Measurements from ENCODE around the gene FRMD6.
"Not testable (repeated sequence)": the region's sequence is repeated elsewhere in the genome, so short reads cannot be mapped to it uniquely, and the experiment has no call there.

Gene FRMD6

GRCh38 chr14:51633298-51633697 is 18.4 kb upstream of the FRMD6 start:
- not testable (repeated sequence) for DNase-seq

GRCh38 chr14:51636109-51636508 is 15.6 kb upstream of the FRMD6 start:
- no peak for DNase-seq

- no peak for DNase-seq
Observed at GRCh38 chr14:51638071-51638944, 13.4 kb upstream of the FRMD6 start.

- DNase-seq, result no peak
Observed at GRCh38 chr14:51639668-51640316, 11.9 kb upstream of the FRMD6 start.

GRCh38 chr14:51643140-51643539 is 8.6 kb upstream of the FRMD6 start:
- DNase-seq, result no peak

GRCh38 chr14:51644217-51644933 is 7.3 kb upstream of the FRMD6 start:
- no peak for DNase-seq

GRCh38 chr14:51648296-51648695 is 3.4 kb upstream of the FRMD6 start:
- DNase-seq, result no peak

- DNase-seq, result no peak
Observed at GRCh38 chr14:51650716-51651387, 858 bp upstream of the FRMD6 start.

- no peak for DNase-seq
Observed at GRCh38 chr14:51652168-51653078, 713 bp downstream of the FRMD6 start.

GRCh38 chr14:51653079-51653774 is 1.5 kb downstream of the FRMD6 start:
- no peak for DNase-seq

- no peak for DNase-seq
Observed at GRCh38 chr14:51653775-51654532, 2.2 kb downstream of the FRMD6 start.

- no peak for DNase-seq
Observed at GRCh38 chr14:51654533-51654845, 2.8 kb downstream of the FRMD6 start.

GRCh38 chr14:51657762-51658161 is 6.1 kb downstream of the FRMD6 start:
- no peak for DNase-seq

GRCh38 chr14:51658441-51659173 is 6.9 kb downstream of the FRMD6 start:
- DNase-seq, result no peak

- no peak for DNase-seq
Observed at GRCh38 chr14:51660741-51661140, 9.0 kb downstream of the FRMD6 start.

GRCh38 chr14:51661504-51661903 is 9.8 kb downstream of the FRMD6 start:
- no peak for DNase-seq

GRCh38 chr14:51663783-51664326 is 12.1 kb downstream of the FRMD6 start:
- no peak for DNase-seq

- DNase-seq, result no peak
Observed at GRCh38 chr14:51666070-51666469, 14.4 kb downstream of the FRMD6 start.

- no peak for DNase-seq
Observed at GRCh38 chr14:51666826-51667225, 15.1 kb downstream of the FRMD6 start.

GRCh38 chr14:51668870-51669269 is 17.2 kb downstream of the FRMD6 start:
- no peak for DNase-seq
